B cell (primary cell): ENCODE results near the gene BRD4. TPM values are rescaled to one million over a fixed set of nuclear protein-coding genes. Genes with fewer than 3 reads are reported as not detected.

Source experiments
- ATAC-seq: fragments of 200-7000 bp; cut with Tn5 transposase; one replicate; pipeline ENCODE4 v1.10.0; 2021; ENCODE audit warnings: low read depth, mild to moderate bottlenecking, moderate number of reproducible peaks, moderate library complexity
- CTCF ChIA-PET: fragments of 350-600 bp; sonication (Branson Sonifier 250); formaldehyde crosslinking; loops from one replicate; lab custom pipeline; 2021; ENCODE audit warnings: antibody characterized with exemption, inconsistent platforms; lab: Charles Lee
- POLR2A ChIA-PET: fragments of 350-600 bp; sonication (Branson Sonifier 250); formaldehyde crosslinking; loops from one replicate; lab custom pipeline; 2021; ENCODE audit warnings: antibody characterized with exemption; lab: Charles Lee
- DNase-seq: peaks from one replicate; pipeline ENCODE4 v3.0.0; 2013
- H2AFZ ChIP-seq: 2 replicates; pipeline ENCODE4 v1.6.1; 2012; ENCODE audit warnings: mild to moderate bottlenecking, low read depth, low read length; ENCODE audit not compliant: insufficient read depth, poor library complexity, severe bottlenecking
- H3K27ac ChIP-seq, 2 donors: 1 replicate in 1 of 2; 2 replicates in 1 of 2; pipeline ENCODE4 v1.5.1; 2012 to 2013; ENCODE audit warnings: low read length in 2 of 2, mild to moderate bottlenecking in 2 of 2, moderate library complexity in 1 of 2
- H3K27me3 ChIP-seq, 4 experiments: fragments of 200-600 bp in 1 of 4; sonication (generic) in 1 of 4; replicated peaks in 1 of 4; 1 replicate in 2 of 4; 2 replicates in 2 of 4; pipeline versions ENCODE4 v1.6.1 to v1.7.0; 2013 to 2016; ENCODE audit warnings: low read length in 3 of 4, mild to moderate bottlenecking in 2 of 4, mixed read lengths in 1 of 4, moderate library complexity in 1 of 4; ENCODE audit not compliant: insufficient read depth in 4 of 4, control insufficient read depth in 3 of 4; ENCODE audit errors: control extremely low read depth in 1 of 4
- H3K36me3 ChIP-seq, 2 experiments: replicated peaks in 1 of 2; 1 replicate in 1 of 2; 2 replicates in 1 of 2; pipeline versions ENCODE4 v1.6.1 to v1.7.1; 2013; ENCODE audit warnings: low read length in 1 of 2; ENCODE audit not compliant: insufficient read depth in 2 of 2, control insufficient read depth in 1 of 2; ENCODE audit errors: control extremely low read depth in 1 of 2, extremely low read depth in 1 of 2
- H3K4me1 ChIP-seq, 2 donors: fragments of 200-600 bp in 1 of 2; sonication (generic) in 1 of 2; 1 replicate in 1 of 2; 2 replicates in 1 of 2; pipeline versions ENCODE4 v1.5.1 to v1.6.1; 2013 to 2017; ENCODE audit warnings: low read length in 2 of 2; ENCODE audit not compliant: control insufficient read depth in 2 of 2, insufficient read depth in 2 of 2
- H3K4me2 ChIP-seq: replicated peaks from 2 replicates; pipeline ENCODE3; 2012; ENCODE audit warnings: mild to moderate bottlenecking, low read depth, low read length; ENCODE audit not compliant: poor library complexity, severe bottlenecking
- H3K4me3 ChIP-seq, 5 experiments: fragments of 200-600 bp in 1 of 5; sonication (generic) in 1 of 5; 1 replicate in 3 of 5; 2 replicates in 2 of 5; pipeline versions ENCODE4 v1.5.1 to v1.7.0; 2011 to 2016; ENCODE audit warnings: low read length in 4 of 5, mild to moderate bottlenecking in 4 of 5, low read depth in 2 of 5, control low read depth in 1 of 5, moderate library complexity in 1 of 5; ENCODE audit not compliant: insufficient read depth in 1 of 5; ENCODE audit errors: control extremely low read depth in 1 of 5, extremely low read depth in 1 of 5
- H3K79me2 ChIP-seq: fragments of 200-600 bp; sonication (generic); one replicate; pipeline ENCODE4 v1.6.0; 2016; ENCODE audit warnings: low read length; ENCODE audit not compliant: control insufficient read depth, insufficient read depth
- H3K9ac ChIP-seq: fragments of 200-600 bp; sonication (generic); 2 replicates; pipeline ENCODE4 v1.6.1; 2017; ENCODE audit warnings: mild to moderate bottlenecking, low read length, moderate library complexity
- H3K9me3 ChIP-seq, 3 donors: one replicate each; pipeline versions ENCODE4 v1.6.1 to v1.7.1; 2013; ENCODE audit warnings: low read length in 2 of 3; ENCODE audit not compliant: control insufficient read depth in 2 of 3, insufficient read depth in 1 of 3; ENCODE audit errors: control extremely low read depth in 1 of 3
- H4K20me1 ChIP-seq: 2 replicates; pipeline ENCODE4 v1.6.0; 2012; ENCODE audit warnings: mild to moderate bottlenecking, low read length; ENCODE audit not compliant: insufficient read depth, control insufficient read depth, poor library complexity, severe bottlenecking
- H3K27ac Mint-ChIP-seq: one replicate; pipeline ENCODE4 v1.8.0; 2021; ENCODE audit warnings: mixed read lengths
- H3K27me3 Mint-ChIP-seq: one replicate; pipeline ENCODE4 v1.8.0; 2021; ENCODE audit warnings: mixed read lengths
- H3K4me1 Mint-ChIP-seq: one replicate; pipeline ENCODE4 v1.8.0; 2021; ENCODE audit warnings: mixed read lengths
- H3K4me3 Mint-ChIP-seq: one replicate; pipeline ENCODE4 v1.8.0; 2021; ENCODE audit warnings: mixed read lengths
- H3K9me3 Mint-ChIP-seq: one replicate; pipeline ENCODE4 v1.8.0; 2022; ENCODE audit warnings: mixed read lengths; ENCODE audit not compliant: insufficient read depth
- EZH2 ChIP-seq: IDR thresholded peaks from 2 replicates; pipeline ENCODE4 v1.6.1; 2012; ENCODE audit warnings: borderline replicate concordance, low read depth, mild to moderate bottlenecking, moderate library complexity, low read length; ENCODE audit not compliant: insufficient read depth, poor library complexity, severe bottlenecking
- WGBS: methylation state at CpG from one replicate; pipeline ENCODE4 v1.1.5; 2013; ENCODE audit warnings: missing lambda C conversion rate; ENCODE audit not compliant: insufficient coverage; 5-methylcytosine and 5-hydroxymethylcytosine counted together
- intact Hi-C: fragments of 100-400 bp; cut with micrococcal nuclease; formaldehyde crosslinking; loops from one replicate; pipeline ENCODE4 v1.10.0; 2022
- polyA plus RNA-seq: library from polyadenylated mRNA; depleted of rRNA; stranded (reverse); fragments of >200 nt; gene quantifications from 2 replicates; pipeline ENCODE4 v1.2.3, GENCODE V29; 2012
- total RNA-seq, 2 donors: library from RNA; stranded (reverse); fragments of 120-200 nt in 1 of 2; gene quantifications; 1 replicate in 1 of 2; 2 replicates in 1 of 2; pipeline versions ENCODE4 v1.2.3 to v1.2.4, GENCODE V29; 2013 to 2022
- TF ChIP-seq, protein P1 (sequence below): fragments of 200-600 bp; IDR thresholded peaks from one replicate; pipeline ENCODE4 v1.8.0; 2022; ENCODE audit warnings: antibody characterized with exemption, mild to moderate bottlenecking

Gene BRD4
- total and polyA plus RNA-seq, 2 donors (not counting 1 experiment from before 2014, with no cell fraction given), result 30.7 to 209 TPM

DNA sequence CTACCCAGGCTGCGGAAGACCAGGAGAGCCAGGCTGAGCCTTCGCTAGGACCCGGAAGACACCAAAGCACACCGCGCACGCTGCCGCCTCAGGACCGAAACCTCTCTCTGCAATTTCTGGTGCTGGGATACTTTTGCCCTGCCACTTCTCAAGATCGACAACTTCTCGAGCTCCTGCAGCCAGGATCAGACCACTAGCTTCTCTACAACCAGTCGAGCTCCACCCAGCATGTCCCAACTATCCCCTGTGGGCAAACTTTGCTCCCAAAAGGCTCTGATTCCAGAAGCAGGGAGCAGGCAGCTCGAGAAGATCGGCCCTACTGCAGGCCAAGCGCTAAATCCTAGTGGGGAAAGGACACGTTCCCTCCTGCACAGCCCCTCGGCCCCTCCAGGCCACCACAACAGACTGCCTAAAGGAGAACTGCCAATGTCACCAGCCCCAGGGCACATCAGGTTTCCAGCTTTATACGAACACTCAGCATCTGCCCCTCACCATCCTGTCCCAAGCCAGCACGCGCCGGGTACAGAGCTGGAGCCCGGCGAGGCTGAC is 46.3 kb upstream of the BRD4 start:
- ATAC-seq, result no peak
- H3K4me3 ChIP-seq, result peak overlapping the region; percentile 87 to 99 (median 94)

More for the DNA sequence above, 46.3 kb upstream of the BRD4 start:
- Mint-ChIP-seq H3K27me3 (no peaks in the 10 kb centered on the region), H3K4me1 (peaks cover 39% of the 10 kb centered on the region), H3K9me3 (no peaks in the 10 kb centered on the region), H3K27ac (peak overlapping the region; percentile 100), H3K4me3 (peak overlapping the region; percentile 97)
- WGBS, result under 1% methylated on average over 22 of the region's 22 CpGs
- peaks cover 26 to 27% of the 10 kb centered on the region in 2 donors for H3K4me1 ChIP-seq
- POLR2A ChIA-PET, result interaction anchor here (0.5 to 2.9 kb wide), 8 partner anchors 20 to 113 kb away, joined by 3 to 58 read pairs (median 9); partner anchors contain the start of genes AKAP8L and BRD4
- DNase-seq, result peak; percentile 62
- peaks cover 62% of the 10 kb centered on the region for H3K79me2 ChIP-seq
- intact Hi-C loops, result loop anchor here (1.0 kb wide), 5 partner anchors 19 to 114 kb away; no protein-coding TSS in a partner anchor
- CTCF ChIA-PET, result interaction anchor here (0.9 to 3.2 kb wide), 9 partner anchors 40 to 684 kb away, joined by 3 to 27 read pairs (median 5); partner anchors contain the start of genes AKAP8L and BRD4
- TF ChIP-seq EZH2, result no peak
- TF ChIP-seq, protein P1, sequence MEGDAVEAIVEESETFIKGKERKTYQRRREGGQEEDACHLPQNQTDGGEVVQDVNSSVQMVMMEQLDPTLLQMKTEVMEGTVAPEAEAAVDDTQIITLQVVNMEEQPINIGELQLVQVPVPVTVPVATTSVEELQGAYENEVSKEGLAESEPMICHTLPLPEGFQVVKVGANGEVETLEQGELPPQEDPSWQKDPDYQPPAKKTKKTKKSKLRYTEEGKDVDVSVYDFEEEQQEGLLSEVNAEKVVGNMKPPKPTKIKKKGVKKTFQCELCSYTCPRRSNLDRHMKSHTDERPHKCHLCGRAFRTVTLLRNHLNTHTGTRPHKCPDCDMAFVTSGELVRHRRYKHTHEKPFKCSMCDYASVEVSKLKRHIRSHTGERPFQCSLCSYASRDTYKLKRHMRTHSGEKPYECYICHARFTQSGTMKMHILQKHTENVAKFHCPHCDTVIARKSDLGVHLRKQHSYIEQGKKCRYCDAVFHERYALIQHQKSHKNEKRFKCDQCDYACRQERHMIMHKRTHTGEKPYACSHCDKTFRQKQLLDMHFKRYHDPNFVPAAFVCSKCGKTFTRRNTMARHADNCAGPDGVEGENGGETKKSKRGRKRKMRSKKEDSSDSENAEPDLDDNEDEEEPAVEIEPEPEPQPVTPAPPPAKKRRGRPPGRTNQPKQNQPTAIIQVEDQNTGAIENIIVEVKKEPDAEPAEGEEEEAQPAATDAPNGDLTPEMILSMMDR, result no peak
- H3K36me3 ChIP-seq, result peaks cover 0 to 14% of the 10 kb centered on the region in 2 experiments
- H4K20me1 ChIP-seq, result peaks cover 55% of the 10 kb centered on the region
- no peaks in the 10 kb centered on the region for H3K27me3 ChIP-seq
- H3K27ac ChIP-seq, result peak overlapping the region; percentile 92 to 97
- no peaks in the 10 kb centered on the region for H3K9me3 ChIP-seq
- H2AFZ ChIP-seq, result peak overlapping the region; percentile 71
- peak overlapping the region; percentile 85 for H3K9ac ChIP-seq
- peak overlapping the region; percentile 99 for H3K4me2 ChIP-seq
